HCT116 (cell line): Measurements from ENCODE around the gene TCF12.

Experiments used
- CEBPB ChIP-seq: IDR thresholded peaks from 2 replicates; pipeline ENCODE4 v1.6.1; 2012; ENCODE audit warnings: low read depth
- CTCF ChIP-seq, 3 experiments: fragments of 200-600 bp in 1 of 3; sonication (generic) in 1 of 3; IDR thresholded peaks in 2 of 3; conservative IDR thresholded peaks in 1 of 3; 2 replicates each; pipeline ENCODE4 v1.5.1; 2012 to 2017; ENCODE audit warnings: low read depth in 2 of 3, low read length in 2 of 3, antibody characterized with exemption in 1 of 3, borderline replicate concordance in 1 of 3, control low read depth in 1 of 3, mild to moderate bottlenecking in 1 of 3, mixed read lengths in 1 of 3, mixed run types in 1 of 3, moderate library complexity in 1 of 3; ENCODE audit not compliant: insufficient read depth in 1 of 3
- ELF1 ChIP-seq: IDR thresholded peaks from 2 replicates; pipeline ENCODE4 v1.6.1; 2012; ENCODE audit warnings: low read depth, borderline replicate concordance
- EZH2phosphoT487 ChIP-seq: fragments of 200-600 bp; IDR thresholded peaks from 2 replicates; pipeline ENCODE4 v1.6.1; 2018; ENCODE audit warnings: antibody characterized with exemption, borderline replicate concordance
- JUND ChIP-seq: IDR thresholded peaks from 2 replicates; pipeline ENCODE4 v1.6.1; 2012
- MAX ChIP-seq: IDR thresholded peaks from 2 replicates; pipeline ENCODE4 v1.6.1; 2012
- POLR2AphosphoS5 ChIP-seq: IDR thresholded peaks from 2 replicates; pipeline ENCODE4 v1.6.1; 2011; ENCODE audit warnings: mild to moderate bottlenecking, low read depth, low read length, moderate library complexity
- SIN3A ChIP-seq: IDR thresholded peaks from 2 replicates; pipeline ENCODE4 v1.6.1; 2012; ENCODE audit warnings: low read depth

DNA sequence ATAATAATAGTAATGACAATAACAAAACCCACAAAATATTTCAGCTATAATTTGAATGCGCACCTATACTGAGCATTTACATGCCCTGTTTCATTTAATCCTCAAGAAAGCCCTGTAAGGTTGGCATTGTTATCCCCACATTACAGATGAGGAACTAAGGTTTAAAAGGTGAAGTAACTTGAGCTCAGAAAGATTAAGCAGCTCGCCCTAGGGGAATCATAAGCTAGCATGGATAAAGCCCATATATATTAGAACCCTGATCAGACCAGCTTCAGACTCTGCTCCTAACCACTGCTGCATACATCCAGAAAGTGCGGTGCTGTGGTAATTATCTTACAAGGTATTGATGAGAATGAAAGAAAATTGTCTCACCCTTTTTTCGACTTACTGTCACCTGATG, 316.7 kb downstream of the TCF12 start:
- TF ChIP-seq EZH2phosphoT487 (no peak), JUND (no peak), POLR2AphosphoS5 (no peak), CEBPB (no peak), SIN3A (no peak), ELF1 (no peak), CTCF (IDR thresholded peaks at IDR 0.05 in 2 of 3, conservative IDR thresholded peaks at IDR 0.05 in 1 of 3; ENCODE audit: borderline replicate concordance in 1 of 3, insufficient read depth in 1 of 3, low read depth in 2 of 3, low read length in 2 of 3) (no peak), MAX (no peak)
